Right lobe of liver (tissue), 6 donors: ENCODE measurements around the gene MYH10. TPM values are rescaled to one million over a fixed set of nuclear protein-coding genes. Genes with fewer than 3 reads are reported as not detected.

Source experiments
- ATAC-seq, 4 donors: fragments of 200-7000 bp; cut with Tn5 transposase; one replicate each; pipeline ENCODE4 v1.9.1; 2020; ENCODE audit warnings: mild to moderate bottlenecking in 4 of 4, moderate library complexity in 4 of 4
- DNase-seq, 3 donors: peaks; one replicate each; pipeline ENCODE4 v3.0.0-alpha.2; 2020
- H3K27ac ChIP-seq, 3 donors: fragments of 200-600 bp; one replicate each; pipeline ENCODE4 v1.8.0; 2022
- H3K27me3 ChIP-seq, 2 donors: fragments of 200-600 bp; one replicate each; pipeline ENCODE4 v1.8.0; 2022
- H3K36me3 ChIP-seq, 4 donors: fragments of 200-600 bp; sonication (generic) in 1 of 4; one replicate each; pipeline versions ENCODE4 v1.5.1 to v1.8.0; 2017 to 2022; ENCODE audit warnings: control low read depth in 1 of 4
- H3K4me1 ChIP-seq, 4 donors: fragments of 200-600 bp; sonication (generic) in 1 of 4; one replicate each; pipeline versions ENCODE4 v1.5.1 to v1.8.0; 2017 to 2022; ENCODE audit warnings: control low read depth in 1 of 4
- H3K4me3 ChIP-seq, 3 donors: fragments of 200-600 bp; one replicate each; pipeline ENCODE4 v1.8.0; 2022
- H3K9me3 ChIP-seq, 4 donors: fragments of 200-600 bp; sonication (generic) in 1 of 4; one replicate each; pipeline versions ENCODE4 v1.5.1 to v1.8.0; 2017 to 2022; ENCODE audit warnings: control low read depth in 1 of 4
- CTCF ChIP-seq, 4 donors: fragments of 200-600 bp in 3 of 4; fragments of 450-650 bp in 1 of 4; IDR thresholded peaks; one replicate each; pipeline versions ENCODE4 v1.5.1 to v1.8.0; 2016 to 2022; ENCODE audit warnings: antibody characterized with exemption in 4 of 4, mild to moderate bottlenecking in 2 of 4
- POLR2A ChIP-seq: fragments of 450-650 bp; IDR thresholded peaks from one replicate; pipeline ENCODE4 v1.6.1; 2017; ENCODE audit warnings: antibody characterized with exemption, mild to moderate bottlenecking
- WGBS: methylation state at CpG from one replicate; pipeline ENCODE4 v1.1.6; 2018; ENCODE audit warnings: low coverage, low lambda C conversion rate; ENCODE audit not compliant: insufficient coverage; ENCODE audit errors: missing lambda C conversion rate; 5-methylcytosine and 5-hydroxymethylcytosine counted together
- intact Hi-C, 2 donors: fragments of 100-400 bp; cut with DNase I; formaldehyde crosslinking; loops; one replicate each; pipeline versions ENCODE4 v1.11.2 to v1.14.1; 2022
- total RNA-seq, 6 experiments: library from RNA; depleted of rRNA in 2 of 6; stranded (reverse); fragments of >200 nt in 2 of 6; fragmentation: NEBNext Ultra II Directional in 3 of 6; extraction: Animal tissue kit (Norgen Biotek cat#: 25700) in 3 of 6; gene quantifications; one replicate each; pipeline versions ENCODE4 v1.1.0 to v1.2.4, GENCODE V29; 2016 to 2023
- donor health status: DM: no; HTN: yes; CAD: no.
- donor health status: DM: no; HTN: no; CAD: no.
- donor health status: DM: no; HTN: no; CAD: no.
- donor health status: DM: no; HTN: yes; CAD: no.
- donor health status: DM: no; HTN: yes; CAD: no.

The MYH10 gene
- total RNA-seq, 6 experiments from 2014 or later = 19.8 to 32.9 (median 24.3) TPM

- H3K27ac ChIP-seq = no peak overlapping the region
- H3K4me1 ChIP-seq = no peaks in the 10 kb centered on the region
- no peak for DNase-seq
- no peak overlapping the region for H3K4me3 ChIP-seq
- TF ChIP-seq CTCF (IDR thresholded peaks at IDR 0.05) (no peak), POLR2A (no peak)
- 84% methylated on average over 11 of the region's 13 CpGs for WGBS
- H3K27me3 ChIP-seq = no peaks in the 10 kb centered on the region
- intact Hi-C loops = no loop called here
- H3K9me3 ChIP-seq = no peaks in the 10 kb centered on the region
- peaks cover 0 to 25% (median 10%) of the 10 kb centered on the region in 4 donors for H3K36me3 ChIP-seq
- ATAC-seq = no peak
Measured at GRCh38 chr17:8496081-8496480, 134.4 kb downstream of the MYH10 start.

DNA sequence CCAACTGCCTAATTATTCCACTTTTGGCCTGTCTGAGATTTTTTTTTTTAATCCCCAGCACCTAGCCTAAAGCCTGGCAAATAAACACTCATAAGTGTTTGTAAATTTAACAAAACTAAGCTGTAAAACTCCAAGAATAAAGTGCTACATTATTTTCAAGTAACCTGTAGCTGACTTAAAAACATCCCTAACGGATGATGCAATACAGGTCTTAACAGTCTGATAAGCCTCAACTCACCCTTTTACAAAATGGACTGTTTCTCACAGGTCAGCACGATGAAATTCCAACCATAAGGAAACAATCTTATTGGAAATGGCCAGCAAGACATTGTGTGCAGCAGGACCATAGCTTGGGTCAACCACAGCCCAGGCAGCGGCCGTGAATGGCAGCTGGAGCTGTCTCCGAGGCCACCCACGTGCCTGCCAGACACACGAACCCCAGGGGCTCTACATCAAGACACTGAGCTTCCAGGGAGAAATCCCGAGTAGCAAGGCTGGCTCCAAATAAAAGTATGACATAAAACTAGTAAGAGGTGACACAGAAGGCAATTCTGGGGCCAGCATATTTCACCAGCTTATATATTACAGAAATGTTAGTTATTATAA lies 135.9 kb downstream of the MYH10 start:
- no peaks in the 10 kb centered on the region for H3K4me1 ChIP-seq
- no peak for ATAC-seq
- no peak overlapping the region for H3K27ac ChIP-seq
- no peak overlapping the region for H3K4me3 ChIP-seq
- WGBS = 73% methylated on average over 3 of the region's 8 CpGs
- H3K27me3 ChIP-seq = no peaks in the 10 kb centered on the region
- no peaks in the 10 kb centered on the region for H3K9me3 ChIP-seq
- intact Hi-C loops = no loop called here
- peak in 1 of 3 donors; percentile 11 for DNase-seq
- TF ChIP-seq POLR2A = no peak
- peaks cover 0 to 34% (median 6%) of the 10 kb centered on the region in 4 donors for H3K36me3 ChIP-seq

- H3K4me3 ChIP-seq = no peak overlapping the region
- H3K27me3 ChIP-seq = no peaks in the 10 kb centered on the region
- peaks cover 0 to 28% (median 6%) of the 10 kb centered on the region in 4 donors for H3K36me3 ChIP-seq
- intact Hi-C loops = no loop called here
- WGBS = 56% methylated on average over 10 of the region's 12 CpGs
- no peaks in the 10 kb centered on the region for H3K4me1 ChIP-seq
- DNase-seq = peak in 1 of 3 donors; percentile 56
- no peaks in the 10 kb centered on the region for H3K9me3 ChIP-seq
- H3K27ac ChIP-seq = no peak overlapping the region
- ATAC-seq = peak; percentile 27 to 55 (median 50)
- TF ChIP-seq POLR2A (no peak), CTCF (IDR thresholded peaks at IDR 0.05) (no peak)
Measured at GRCh38 chr17:8494021-8494420, 136.5 kb downstream of the MYH10 start.

DNA sequence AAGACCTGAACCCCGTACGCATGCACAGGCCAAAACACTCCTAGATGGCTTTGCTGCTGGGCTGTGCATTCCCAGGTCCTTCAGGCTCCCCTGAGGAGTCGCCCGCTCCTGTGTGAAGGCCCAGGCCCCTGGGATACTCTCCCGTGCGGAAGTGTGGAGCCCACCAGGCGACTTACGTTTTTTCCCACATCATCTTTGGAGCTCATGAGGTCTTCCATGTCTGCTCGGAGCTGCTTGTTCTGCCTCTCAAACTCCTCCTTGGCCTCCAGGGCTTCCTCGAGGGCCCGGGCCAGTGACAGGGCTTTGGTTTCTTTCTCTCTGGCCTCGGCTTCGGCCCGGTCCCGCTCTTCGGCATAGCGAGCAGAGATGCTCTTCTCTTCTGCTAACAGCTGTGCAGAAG lies 138.4 kb downstream of the MYH10 start:
- WGBS = 95% methylated on average over 13 of the region's 17 CpGs
- TF ChIP-seq POLR2A (no peak), CTCF (IDR thresholded peaks at IDR 0.05) (no peak)

DNA sequence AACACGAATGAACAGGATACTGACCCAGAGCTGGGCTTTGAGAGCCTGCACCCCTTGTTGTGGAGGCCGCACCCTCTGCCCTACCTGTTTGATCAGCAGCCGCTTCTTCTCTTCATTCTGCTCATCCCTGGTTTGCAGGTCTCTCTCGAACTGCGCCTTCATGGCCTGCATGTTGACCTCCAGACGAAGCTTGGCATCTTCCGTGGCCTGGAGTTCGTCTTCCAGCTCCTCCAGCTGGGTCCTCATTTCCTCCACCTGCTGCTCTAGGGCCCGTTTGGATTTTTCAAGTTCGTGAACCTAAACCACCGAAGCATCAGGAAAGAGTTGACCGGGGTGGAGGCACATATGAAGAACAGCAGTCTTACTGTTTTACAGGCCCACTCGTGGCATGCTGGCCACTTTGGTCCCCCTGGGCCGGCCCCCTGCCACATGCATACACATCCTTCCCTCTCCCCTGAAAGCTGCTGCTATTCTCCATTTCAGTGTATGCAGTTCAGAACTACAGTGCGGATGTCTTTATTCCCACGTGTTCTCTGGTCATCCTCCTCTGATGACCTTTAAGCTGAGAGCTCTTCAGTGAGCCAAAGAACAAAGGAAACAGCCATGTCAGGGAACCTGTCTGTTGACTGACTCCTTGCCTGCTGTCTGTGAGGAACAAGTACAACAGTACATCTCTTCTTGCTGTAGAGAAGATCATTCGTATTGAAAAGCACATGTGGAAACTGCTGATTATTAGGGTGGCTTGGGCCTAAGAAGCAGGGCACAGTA lies 140.1 kb downstream of the MYH10 start:
- WGBS = 63% methylated on average over 8 of the region's 17 CpGs
- TF ChIP-seq CTCF (IDR thresholded peaks at IDR 0.05) (no peak), POLR2A (no peak)
- peak in 3 of 4 donors; percentile 20 to 62 (median 23) for ATAC-seq
- peaks cover 0 to 28% (median 4%) of the 10 kb centered on the region in 4 donors for H3K36me3 ChIP-seq
- H3K27me3 ChIP-seq = no peaks in the 10 kb centered on the region
- H3K9me3 ChIP-seq = no peaks in the 10 kb centered on the region
- H3K27ac ChIP-seq = no peak overlapping the region
- H3K4me3 ChIP-seq = no peak overlapping the region
- no peaks in the 10 kb centered on the region for H3K4me1 ChIP-seq
- peak in 1 of 3 donors; percentile 16 for DNase-seq
- intact Hi-C loops = no loop called here

More for the DNA sequence above, 138.4 kb downstream of the MYH10 start:
- peaks cover 0 to 24% (median 6%) of the 10 kb centered on the region in 4 donors for H3K36me3 ChIP-seq
- ATAC-seq = no peak
- no peaks in the 10 kb centered on the region for H3K9me3 ChIP-seq
- DNase-seq = peak in 1 of 3 donors; percentile 27
- no peaks in the 10 kb centered on the region for H3K27me3 ChIP-seq
- no peak overlapping the region for H3K4me3 ChIP-seq
- no peak overlapping the region for H3K27ac ChIP-seq
- intact Hi-C loops = no loop called here
- no peaks in the 10 kb centered on the region for H3K4me1 ChIP-seq
